B cell (primary cell): ENCODE results near the gene MUL1. TPM values are rescaled to one million over a fixed set of nuclear protein-coding genes. Genes with fewer than 3 reads are reported as not detected.
A peak's percentile ranks its signal among the peaks of the same experiment; 100 is the strongest.

Experiments used
- ATAC-seq: fragments of 200-7000 bp; cut with Tn5 transposase; one replicate; pipeline ENCODE4 v1.10.0; 2021; ENCODE audit warnings: low read depth, mild to moderate bottlenecking, moderate number of reproducible peaks, moderate library complexity
- CTCF ChIA-PET: fragments of 350-600 bp; sonication (Branson Sonifier 250); formaldehyde crosslinking; loops from one replicate; lab custom pipeline; 2021; ENCODE audit warnings: antibody characterized with exemption, inconsistent platforms; lab: Charles Lee
- POLR2A ChIA-PET: fragments of 350-600 bp; sonication (Branson Sonifier 250); formaldehyde crosslinking; loops from one replicate; lab custom pipeline; 2021; ENCODE audit warnings: antibody characterized with exemption; lab: Charles Lee
- DNase-seq: peaks from one replicate; pipeline ENCODE4 v3.0.0; 2013
- H2AFZ ChIP-seq: 2 replicates; pipeline ENCODE4 v1.6.1; 2012; ENCODE audit warnings: mild to moderate bottlenecking, low read depth, low read length; ENCODE audit not compliant: insufficient read depth, poor library complexity, severe bottlenecking
- H3K27ac ChIP-seq, 2 donors: 1 replicate in 1 of 2; 2 replicates in 1 of 2; pipeline ENCODE4 v1.5.1; 2012 to 2013; ENCODE audit warnings: low read length in 2 of 2, mild to moderate bottlenecking in 2 of 2, moderate library complexity in 1 of 2
- H3K27me3 ChIP-seq, 4 experiments: fragments of 200-600 bp in 1 of 4; sonication (generic) in 1 of 4; replicated peaks in 1 of 4; 1 replicate in 2 of 4; 2 replicates in 2 of 4; pipeline versions ENCODE4 v1.6.1 to v1.7.0; 2013 to 2016; ENCODE audit warnings: low read length in 3 of 4, mild to moderate bottlenecking in 2 of 4, mixed read lengths in 1 of 4, moderate library complexity in 1 of 4; ENCODE audit not compliant: insufficient read depth in 4 of 4, control insufficient read depth in 3 of 4; ENCODE audit errors: control extremely low read depth in 1 of 4
- H3K36me3 ChIP-seq, 2 experiments: replicated peaks in 1 of 2; 1 replicate in 1 of 2; 2 replicates in 1 of 2; pipeline versions ENCODE4 v1.6.1 to v1.7.1; 2013; ENCODE audit warnings: low read length in 1 of 2; ENCODE audit not compliant: insufficient read depth in 2 of 2, control insufficient read depth in 1 of 2; ENCODE audit errors: control extremely low read depth in 1 of 2, extremely low read depth in 1 of 2
- H3K4me1 ChIP-seq, 2 donors: fragments of 200-600 bp in 1 of 2; sonication (generic) in 1 of 2; 1 replicate in 1 of 2; 2 replicates in 1 of 2; pipeline versions ENCODE4 v1.5.1 to v1.6.1; 2013 to 2017; ENCODE audit warnings: low read length in 2 of 2; ENCODE audit not compliant: control insufficient read depth in 2 of 2, insufficient read depth in 2 of 2
- H3K4me2 ChIP-seq: replicated peaks from 2 replicates; pipeline ENCODE3; 2012; ENCODE audit warnings: mild to moderate bottlenecking, low read depth, low read length; ENCODE audit not compliant: poor library complexity, severe bottlenecking
- H3K4me3 ChIP-seq, 5 experiments: fragments of 200-600 bp in 1 of 5; sonication (generic) in 1 of 5; 1 replicate in 3 of 5; 2 replicates in 2 of 5; pipeline versions ENCODE4 v1.5.1 to v1.7.0; 2011 to 2016; ENCODE audit warnings: low read length in 4 of 5, mild to moderate bottlenecking in 4 of 5, low read depth in 2 of 5, control low read depth in 1 of 5, moderate library complexity in 1 of 5; ENCODE audit not compliant: insufficient read depth in 1 of 5; ENCODE audit errors: control extremely low read depth in 1 of 5, extremely low read depth in 1 of 5
- H3K79me2 ChIP-seq: fragments of 200-600 bp; sonication (generic); one replicate; pipeline ENCODE4 v1.6.0; 2016; ENCODE audit warnings: low read length; ENCODE audit not compliant: control insufficient read depth, insufficient read depth
- H3K9ac ChIP-seq: fragments of 200-600 bp; sonication (generic); 2 replicates; pipeline ENCODE4 v1.6.1; 2017; ENCODE audit warnings: mild to moderate bottlenecking, low read length, moderate library complexity
- H3K9me3 ChIP-seq, 3 donors: one replicate each; pipeline versions ENCODE4 v1.6.1 to v1.7.1; 2013; ENCODE audit warnings: low read length in 2 of 3; ENCODE audit not compliant: control insufficient read depth in 2 of 3, insufficient read depth in 1 of 3; ENCODE audit errors: control extremely low read depth in 1 of 3
- H4K20me1 ChIP-seq: 2 replicates; pipeline ENCODE4 v1.6.0; 2012; ENCODE audit warnings: mild to moderate bottlenecking, low read length; ENCODE audit not compliant: insufficient read depth, control insufficient read depth, poor library complexity, severe bottlenecking
- H3K27ac Mint-ChIP-seq: one replicate; pipeline ENCODE4 v1.8.0; 2021; ENCODE audit warnings: mixed read lengths
- H3K27me3 Mint-ChIP-seq: one replicate; pipeline ENCODE4 v1.8.0; 2021; ENCODE audit warnings: mixed read lengths
- H3K4me1 Mint-ChIP-seq: one replicate; pipeline ENCODE4 v1.8.0; 2021; ENCODE audit warnings: mixed read lengths
- H3K4me3 Mint-ChIP-seq: one replicate; pipeline ENCODE4 v1.8.0; 2021; ENCODE audit warnings: mixed read lengths
- H3K9me3 Mint-ChIP-seq: one replicate; pipeline ENCODE4 v1.8.0; 2022; ENCODE audit warnings: mixed read lengths; ENCODE audit not compliant: insufficient read depth
- EZH2 ChIP-seq: IDR thresholded peaks from 2 replicates; pipeline ENCODE4 v1.6.1; 2012; ENCODE audit warnings: borderline replicate concordance, low read depth, mild to moderate bottlenecking, moderate library complexity, low read length; ENCODE audit not compliant: insufficient read depth, poor library complexity, severe bottlenecking
- WGBS: methylation state at CpG from one replicate; pipeline ENCODE4 v1.1.5; 2013; ENCODE audit warnings: missing lambda C conversion rate; ENCODE audit not compliant: insufficient coverage; 5-methylcytosine and 5-hydroxymethylcytosine counted together
- intact Hi-C: fragments of 100-400 bp; cut with micrococcal nuclease; formaldehyde crosslinking; loops from one replicate; pipeline ENCODE4 v1.10.0; 2022
- polyA plus RNA-seq: library from polyadenylated mRNA; depleted of rRNA; stranded (reverse); fragments of >200 nt; gene quantifications from 2 replicates; pipeline ENCODE4 v1.2.3, GENCODE V29; 2012
- total RNA-seq, 2 donors: library from RNA; stranded (reverse); fragments of 120-200 nt in 1 of 2; gene quantifications; 1 replicate in 1 of 2; 2 replicates in 1 of 2; pipeline versions ENCODE4 v1.2.3 to v1.2.4, GENCODE V29; 2013 to 2022
- TF ChIP-seq, protein P1 (sequence below): fragments of 200-600 bp; IDR thresholded peaks from one replicate; pipeline ENCODE4 v1.8.0; 2022; ENCODE audit warnings: antibody characterized with exemption, mild to moderate bottlenecking

MUL1 gene
- total and polyA plus RNA-seq, 2 donors (not counting 1 experiment from before 2014, with no cell fraction given): 11.4 to 23.9 TPM

DNA sequence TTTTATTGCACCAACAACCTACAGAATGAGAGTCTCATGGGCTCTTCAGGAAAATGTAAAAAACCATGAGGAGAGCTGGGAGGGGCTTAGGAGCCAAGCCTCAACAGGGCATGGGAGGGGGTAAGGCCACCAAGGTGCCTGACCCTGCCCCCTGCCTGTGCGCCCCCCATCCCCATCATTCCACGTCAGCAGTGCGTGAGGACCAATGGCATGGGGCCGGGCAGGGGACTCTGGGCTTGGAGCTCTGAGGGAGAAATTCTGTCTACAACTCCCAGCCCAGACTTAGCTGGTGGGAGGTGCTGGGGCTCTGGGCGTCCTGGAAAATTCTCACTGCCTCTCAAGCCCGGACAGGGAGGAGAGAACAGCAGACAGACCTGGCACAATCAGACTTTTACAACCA lies 16.8 kb downstream of the MUL1 start:
- ATAC-seq (no peak), DNase-seq (no peak)
- ChIA-PET CTCF (interaction anchor here (1.2 to 6.0 kb wide), 6 partner anchors 110 to 571 kb away, joined by 3 to 111 read pairs (median 5); no protein-coding TSS in a partner anchor), POLR2A (no interaction called here)
- no peak overlapping the region for H3K9ac ChIP-seq
- 82% methylated on average over 2 of the region's 6 CpGs for WGBS
- intact Hi-C loops: loop anchor here (5.0 kb wide), 1 partner anchor 129 kb away; no protein-coding TSS in a partner anchor
- no peak overlapping the region for H3K27ac ChIP-seq
- H3K4me3 ChIP-seq: no peak overlapping the region
- Mint-ChIP-seq H3K4me3 (no peak overlapping the region), H3K9me3 (no peaks in the 10 kb centered on the region), H3K27me3 (peaks cover 31% of the 10 kb centered on the region), H3K4me1 (peaks cover 11% of the 10 kb centered on the region), H3K27ac (no peak overlapping the region)
- H4K20me1 ChIP-seq: no peaks in the 10 kb centered on the region
- peaks cover 0 to 23% (median 8%) of the 10 kb centered on the region in 4 experiments for H3K27me3 ChIP-seq
- H3K79me2 ChIP-seq: no peaks in the 10 kb centered on the region
- H3K9me3 ChIP-seq: no peaks in the 10 kb centered on the region
- no peaks in the 10 kb centered on the region for H3K36me3 ChIP-seq
- no peak overlapping the region for H2AFZ ChIP-seq
- H3K4me2 ChIP-seq: no peak overlapping the region
- TF ChIP-seq EZH2: no peak
- TF ChIP-seq, protein P1, sequence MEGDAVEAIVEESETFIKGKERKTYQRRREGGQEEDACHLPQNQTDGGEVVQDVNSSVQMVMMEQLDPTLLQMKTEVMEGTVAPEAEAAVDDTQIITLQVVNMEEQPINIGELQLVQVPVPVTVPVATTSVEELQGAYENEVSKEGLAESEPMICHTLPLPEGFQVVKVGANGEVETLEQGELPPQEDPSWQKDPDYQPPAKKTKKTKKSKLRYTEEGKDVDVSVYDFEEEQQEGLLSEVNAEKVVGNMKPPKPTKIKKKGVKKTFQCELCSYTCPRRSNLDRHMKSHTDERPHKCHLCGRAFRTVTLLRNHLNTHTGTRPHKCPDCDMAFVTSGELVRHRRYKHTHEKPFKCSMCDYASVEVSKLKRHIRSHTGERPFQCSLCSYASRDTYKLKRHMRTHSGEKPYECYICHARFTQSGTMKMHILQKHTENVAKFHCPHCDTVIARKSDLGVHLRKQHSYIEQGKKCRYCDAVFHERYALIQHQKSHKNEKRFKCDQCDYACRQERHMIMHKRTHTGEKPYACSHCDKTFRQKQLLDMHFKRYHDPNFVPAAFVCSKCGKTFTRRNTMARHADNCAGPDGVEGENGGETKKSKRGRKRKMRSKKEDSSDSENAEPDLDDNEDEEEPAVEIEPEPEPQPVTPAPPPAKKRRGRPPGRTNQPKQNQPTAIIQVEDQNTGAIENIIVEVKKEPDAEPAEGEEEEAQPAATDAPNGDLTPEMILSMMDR: no peak
- H3K4me1 ChIP-seq: peaks cover 18 to 22% of the 10 kb centered on the region in 2 donors

DNA sequence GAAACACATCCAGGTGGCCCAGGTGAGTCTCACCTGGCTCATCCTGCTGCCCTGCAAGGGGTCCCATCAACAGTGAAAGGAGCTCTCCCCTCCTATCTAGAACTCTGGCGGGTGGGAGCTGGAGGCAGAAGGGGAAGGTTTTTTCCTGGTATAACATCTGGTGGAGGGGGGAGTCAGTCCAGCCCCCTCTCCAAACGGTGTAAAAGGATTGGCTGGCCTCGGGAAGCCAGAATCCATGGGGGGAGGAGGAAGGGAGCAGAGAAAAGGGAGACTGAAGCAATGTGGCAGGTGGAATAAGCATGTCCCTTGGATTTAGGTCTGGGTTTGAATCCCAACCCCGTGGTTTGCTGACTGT lies 20.7 kb downstream of the MUL1 start:
- Mint-ChIP-seq H3K4me1 (peaks cover 18% of the 10 kb centered on the region), H3K27me3 (peaks cover 51% of the 10 kb centered on the region), H3K4me3 (peak overlapping the region; percentile 80), H3K27ac (no peak overlapping the region), H3K9me3 (no peaks in the 10 kb centered on the region)
- CTCF ChIA-PET: interaction anchor here (1.2 kb wide), 1 partner anchor 274 kb away, joined by 4 read pairs; no protein-coding TSS in a partner anchor
- H3K9me3 ChIP-seq: peaks cover 0 to 6% (median 0%) of the 10 kb centered on the region in 3 donors
- H2AFZ ChIP-seq: peak overlapping the region; percentile 92
- peaks cover 25 to 27% of the 10 kb centered on the region in 2 donors for H3K4me1 ChIP-seq
- H3K27ac ChIP-seq: no peak overlapping the region
- no peaks in the 10 kb centered on the region for H4K20me1 ChIP-seq
- H3K79me2 ChIP-seq: no peaks in the 10 kb centered on the region
- POLR2A ChIA-PET: no interaction called here
- no peak overlapping the region for H3K9ac ChIP-seq
- no peak for TF ChIP-seq EZH2
- TF ChIP-seq, protein P1: no peak
- no peak for ATAC-seq
- DNase-seq: no peak
- intact Hi-C loops: loop anchor here (2.0 kb wide), 1 partner anchor 22 kb away; the partner anchor contains the start of gene MUL1
- peaks cover 0 to 50% (median 24%) of the 10 kb centered on the region in 4 experiments for H3K27me3 ChIP-seq
- H3K36me3 ChIP-seq: no peaks in the 10 kb centered on the region
- H3K4me2 ChIP-seq: peak overlapping the region; percentile 98
- H3K4me3 ChIP-seq: no peak overlapping the region
- 0% methylated on average over 3 of the region's 4 CpGs for WGBS
